Measurements from ENCODE around the gene TPRKB.
"Not testable (repeated sequence)": the region's sequence is repeated elsewhere in the genome, so short reads cannot be mapped to it uniquely, and the experiment has no call there.

The TPRKB gene

DNA sequence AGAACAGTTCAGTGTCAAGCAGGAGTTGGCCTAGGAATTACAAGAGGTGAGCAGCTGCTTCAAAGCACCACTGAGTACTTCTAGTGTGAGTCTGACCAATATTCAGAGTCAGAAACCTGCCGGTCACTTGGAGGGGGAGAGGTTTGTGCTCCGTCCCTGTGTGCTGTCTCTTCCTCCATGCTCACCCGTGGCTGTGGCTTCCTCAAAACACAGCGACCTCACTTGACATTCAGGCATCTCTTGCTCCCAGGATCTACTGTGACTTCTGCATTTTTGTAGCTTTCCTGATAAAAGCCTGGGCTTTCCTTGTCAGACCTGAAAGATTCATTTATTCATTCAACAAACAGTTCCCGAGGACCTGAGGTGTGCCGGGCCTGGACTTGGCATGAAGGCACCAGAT, 32.9 kb downstream of the TPRKB start:
- TF ChIP-seq, protein P1, sequence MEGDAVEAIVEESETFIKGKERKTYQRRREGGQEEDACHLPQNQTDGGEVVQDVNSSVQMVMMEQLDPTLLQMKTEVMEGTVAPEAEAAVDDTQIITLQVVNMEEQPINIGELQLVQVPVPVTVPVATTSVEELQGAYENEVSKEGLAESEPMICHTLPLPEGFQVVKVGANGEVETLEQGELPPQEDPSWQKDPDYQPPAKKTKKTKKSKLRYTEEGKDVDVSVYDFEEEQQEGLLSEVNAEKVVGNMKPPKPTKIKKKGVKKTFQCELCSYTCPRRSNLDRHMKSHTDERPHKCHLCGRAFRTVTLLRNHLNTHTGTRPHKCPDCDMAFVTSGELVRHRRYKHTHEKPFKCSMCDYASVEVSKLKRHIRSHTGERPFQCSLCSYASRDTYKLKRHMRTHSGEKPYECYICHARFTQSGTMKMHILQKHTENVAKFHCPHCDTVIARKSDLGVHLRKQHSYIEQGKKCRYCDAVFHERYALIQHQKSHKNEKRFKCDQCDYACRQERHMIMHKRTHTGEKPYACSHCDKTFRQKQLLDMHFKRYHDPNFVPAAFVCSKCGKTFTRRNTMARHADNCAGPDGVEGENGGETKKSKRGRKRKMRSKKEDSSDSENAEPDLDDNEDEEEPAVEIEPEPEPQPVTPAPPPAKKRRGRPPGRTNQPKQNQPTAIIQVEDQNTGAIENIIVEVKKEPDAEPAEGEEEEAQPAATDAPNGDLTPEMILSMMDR (IDR thresholded peaks at IDR 0.05), result no peak
- Histone ChIP-seq H3K4me3 (no peak overlapping the region), H3K27ac (no peak overlapping the region)
- DNase-seq (ENCODE audit: low spot score), result no peak

DNA sequence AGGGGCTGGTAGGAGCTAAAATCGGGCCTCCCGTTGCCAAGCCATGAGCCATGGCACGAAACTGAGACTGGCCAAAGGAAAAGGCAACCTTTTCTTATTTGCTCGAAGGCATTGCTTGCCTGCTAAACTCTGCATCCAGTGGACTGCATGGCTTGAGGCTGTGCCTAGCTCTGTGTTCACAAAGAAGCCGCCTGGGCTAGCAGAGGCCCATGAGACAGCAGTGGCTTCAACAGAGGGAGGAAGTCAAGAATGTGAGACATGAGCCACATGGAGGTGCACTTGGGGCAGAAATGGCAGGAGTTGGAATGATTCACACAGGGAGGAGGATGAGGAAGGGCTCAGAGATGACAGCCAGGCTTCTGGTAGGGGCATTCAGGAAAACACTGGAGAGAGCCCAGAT, 33.5 kb downstream of the TPRKB start:
- no peak for DNase-seq (ENCODE audit: low spot score)
- Histone ChIP-seq H3K27ac (no peak overlapping the region), H3K4me3 (no peak overlapping the region)
- TF ChIP-seq, protein P1 (IDR thresholded peaks at IDR 0.05), result no peak

DNA sequence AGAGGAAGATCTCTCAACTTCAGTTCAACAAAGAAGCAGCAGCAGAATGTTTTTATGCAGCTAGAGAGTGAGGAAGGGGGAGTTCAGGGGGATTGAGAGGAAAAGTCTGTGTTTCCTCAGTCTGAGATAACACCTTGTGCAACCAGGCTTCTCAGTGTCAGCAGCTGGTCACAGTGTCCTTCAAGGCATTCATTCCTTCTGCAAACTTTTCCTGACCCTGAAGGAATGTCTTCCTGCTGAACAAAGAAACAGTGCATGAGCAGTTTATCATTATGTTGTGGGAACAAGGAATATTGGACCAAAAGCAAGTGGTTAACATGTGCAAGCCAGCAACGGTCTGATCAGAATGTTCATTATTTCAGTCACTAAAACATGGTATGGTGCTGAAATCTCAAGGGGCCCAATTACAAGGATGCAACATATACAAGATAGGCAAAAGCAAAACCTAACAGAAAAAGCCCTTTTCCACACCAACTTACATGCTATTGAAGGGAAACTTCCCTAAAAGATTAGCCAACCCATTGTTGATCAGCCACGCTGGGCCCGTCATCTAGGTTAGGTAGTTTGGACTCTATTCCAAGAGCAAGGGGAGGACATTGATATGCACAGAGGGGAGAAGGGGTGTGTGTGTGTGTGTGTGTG, 34.2 kb downstream of the TPRKB start:
- H3K4me3 ChIP-seq; DNase-seq (ENCODE audit: low spot score); H3K27ac ChIP-seq: not testable (repeated sequence)

DNA sequence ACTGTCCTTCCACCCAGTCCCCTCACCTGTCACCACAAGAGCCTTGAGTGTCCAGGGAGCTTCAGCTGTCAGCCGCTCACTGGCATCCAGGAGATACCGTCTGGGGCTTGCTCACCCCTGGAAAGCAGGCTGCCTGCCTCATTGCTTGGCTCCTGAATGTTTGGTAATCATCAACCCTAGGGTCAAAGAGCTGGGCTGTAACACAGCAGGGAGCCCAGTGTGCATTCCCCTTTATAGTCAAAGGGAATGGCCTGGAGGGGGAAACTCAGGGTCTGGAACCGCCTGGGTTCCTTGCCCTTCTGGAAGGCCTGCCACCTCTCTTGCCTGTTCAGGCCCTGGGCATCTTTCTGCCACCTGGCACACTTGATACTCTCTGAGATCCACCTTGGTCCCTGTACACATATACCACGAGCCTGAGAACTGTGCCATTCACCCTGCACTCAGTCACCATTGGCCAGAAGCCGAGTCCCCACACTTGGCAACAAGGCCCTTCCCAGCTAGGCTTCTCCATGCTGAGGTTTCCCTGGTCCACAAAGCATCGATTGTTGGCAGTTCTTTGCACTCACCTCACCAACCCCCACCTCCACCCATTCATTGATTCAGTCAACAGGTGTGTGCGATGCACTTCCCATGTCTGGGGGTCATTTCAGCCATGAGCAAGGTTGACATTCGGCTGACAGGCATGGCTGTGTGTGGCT, 35.0 kb downstream of the TPRKB start:
- no peak overlapping the region for H3K4me3 ChIP-seq
- TF ChIP-seq, protein P1 (IDR thresholded peaks at IDR 0.05), result no peak
- no peak for DNase-seq (ENCODE audit: low spot score)
- no peak overlapping the region for H3K27ac ChIP-seq

DNA sequence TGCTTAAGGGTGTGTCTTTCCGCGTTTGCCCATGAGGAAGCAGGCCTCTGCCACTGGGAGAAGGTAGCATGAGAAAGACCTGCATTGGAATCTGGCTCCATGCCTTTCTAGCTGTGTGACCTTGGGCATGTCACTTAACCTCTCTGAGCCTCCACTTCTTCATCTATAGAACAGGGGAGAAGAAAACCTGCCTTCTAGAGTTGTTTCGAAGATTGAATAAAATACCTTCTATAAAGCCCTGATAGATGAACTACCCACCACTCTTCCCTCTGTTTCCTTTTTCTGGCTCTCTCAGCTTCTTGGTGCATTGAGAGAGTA, 35.7 kb downstream of the TPRKB start:
- not testable (repeated sequence) for DNase-seq (ENCODE audit: low spot score); H3K27ac ChIP-seq; H3K4me3 ChIP-seq

DNA sequence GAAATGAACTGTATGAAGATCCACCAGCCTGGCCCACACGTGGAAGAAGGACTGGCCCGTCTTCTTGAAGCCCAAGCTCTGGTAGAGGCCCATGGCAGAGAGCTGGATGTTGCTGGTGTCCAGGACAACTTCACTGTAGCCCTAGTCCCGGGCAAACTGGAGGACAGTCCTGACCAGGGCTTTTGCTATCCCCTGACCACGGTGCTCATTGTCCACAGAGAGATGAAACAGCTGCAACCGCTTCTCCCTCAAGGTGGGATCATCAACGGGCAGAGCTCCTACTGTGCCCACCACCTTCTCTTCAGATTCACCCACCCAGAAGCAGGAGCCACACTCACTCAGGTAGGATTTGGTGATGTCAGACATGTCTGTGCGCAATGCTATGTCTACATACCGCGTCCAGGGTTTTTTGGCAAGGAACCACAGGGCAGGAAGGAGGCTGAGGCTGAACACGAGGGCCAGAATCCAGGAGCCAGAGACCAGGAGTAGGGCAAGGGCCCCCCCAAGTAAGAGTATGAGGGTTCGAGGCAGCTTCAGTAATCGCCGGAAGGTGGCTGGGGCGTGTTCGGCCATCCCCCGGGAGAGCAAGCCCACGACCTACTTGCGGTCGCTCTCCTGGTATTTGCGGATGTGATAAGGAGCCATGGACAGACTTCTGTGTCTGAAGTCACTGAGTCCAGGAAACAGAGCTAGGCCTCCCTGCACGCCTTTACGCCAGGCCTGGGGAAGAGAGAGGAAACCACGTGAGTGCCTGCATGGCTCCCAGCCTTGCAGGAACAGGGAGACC, 36.3 kb downstream of the TPRKB start:
- no peak overlapping the region for H3K4me3 ChIP-seq
- peak overlapping the region in 1 of 2 donors; percentile 22 for H3K27ac ChIP-seq
- DNase-seq (ENCODE audit: low spot score), result no peak
- TF ChIP-seq, protein P1 (IDR thresholded peaks at IDR 0.05), result no peak

DNA sequence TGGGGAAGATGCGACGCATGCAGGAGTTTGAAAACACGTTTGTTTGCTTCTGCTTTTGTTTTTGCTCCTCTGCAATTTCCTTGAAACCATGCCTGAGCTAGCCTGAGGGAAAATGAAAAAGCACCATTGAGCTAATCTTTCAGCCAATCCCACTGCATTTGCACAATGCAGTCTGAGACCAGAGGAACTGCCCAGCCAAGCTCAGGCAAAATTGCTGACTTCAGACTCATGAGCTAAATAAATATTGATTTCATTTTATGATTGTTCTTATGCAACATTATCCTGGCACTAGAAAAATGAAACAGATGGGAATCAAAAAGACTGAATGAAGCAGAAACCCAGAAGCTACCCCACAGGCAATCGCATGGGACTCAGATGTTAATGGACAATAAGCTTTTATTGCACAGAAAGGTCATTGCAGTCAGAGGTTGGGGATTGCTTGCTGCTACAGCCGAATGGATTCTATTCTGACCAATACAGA, 37.0 kb downstream of the TPRKB start:
- Histone ChIP-seq H3K27ac (peak overlapping the region in 1 of 2 donors; percentile 22), H3K4me3 (no peak overlapping the region)
- DNase-seq (ENCODE audit: low spot score), result no peak
- TF ChIP-seq, protein P1 (IDR thresholded peaks at IDR 0.05), result no peak

DNA sequence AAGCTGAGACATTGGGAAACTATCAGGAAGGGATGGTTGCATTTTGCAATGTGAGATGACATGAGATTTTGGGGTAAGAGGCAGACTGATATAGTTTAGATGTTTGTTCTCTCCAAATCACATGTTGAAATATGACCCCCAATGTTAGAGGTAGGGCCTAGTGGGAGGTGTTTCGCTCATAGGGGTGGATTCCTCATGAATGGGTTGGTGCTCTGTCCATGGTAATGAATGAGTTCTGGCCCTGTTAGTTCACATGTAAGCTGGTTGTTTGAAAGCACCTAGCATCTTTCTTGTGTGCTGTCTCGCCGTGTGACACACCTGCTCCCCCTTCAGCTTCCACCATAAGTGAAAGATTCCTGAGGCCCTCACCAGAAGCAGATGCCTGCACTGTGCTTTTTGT, 37.7 kb downstream of the TPRKB start:
- H3K27ac ChIP-seq, result no peak overlapping the region
- no peak overlapping the region for H3K4me3 ChIP-seq
- DNase-seq (ENCODE audit: low spot score), result no peak
- TF ChIP-seq, protein P1 (IDR thresholded peaks at IDR 0.05), result no peak
